ENCODE data around the gene AKT3.
"Not testable (repeated sequence)": the region's sequence is repeated elsewhere in the genome, so short reads cannot be mapped to it uniquely, and the experiment has no call there.

The AKT3 gene

GRCh38 chr1:243850202-243850451, at the start of gene AKT3:
Gene AKT3, minus strand, starts transcription at chr1:243850243. Its CDS starts 7,073 bp downstream, at chr1:243843170.
- peaks cover 9% of the 10 kb centered on the region for H3K27me3 ChIP-seq (ENCODE audit: control insufficient read depth, insufficient read depth, low read length)
- no peaks in the 10 kb centered on the region for H3K36me3 ChIP-seq (ENCODE audit: control insufficient read depth, low read depth, low read length)
- peak within 1 kb of the TSS; percentile 80 for H3K27ac ChIP-seq (ENCODE audit: low read length)
- peak within 1 kb of the TSS; percentile 93 for H3K9ac ChIP-seq (ENCODE audit: low read length)
- no peaks in the 10 kb centered on the region for H3K9me3 ChIP-seq (ENCODE audit: control insufficient read depth, low read depth, low read length)
- H3K4me3 ChIP-seq (ENCODE audit: low read length) = peak within 1 kb of the TSS; percentile 95
- peaks cover 20% of the 10 kb centered on the region for H3K4me1 ChIP-seq (ENCODE audit: control insufficient read depth, low read depth, low read length)

- Histone ChIP-seq H3K9ac (ENCODE audit: low read length) (no peak overlapping the region), H3K27me3 (ENCODE audit: control insufficient read depth, insufficient read depth, low read length) (no peaks in the 10 kb centered on the region), H3K4me1 (ENCODE audit: control insufficient read depth, low read depth, low read length) (no peaks in the 10 kb centered on the region), H3K27ac (ENCODE audit: low read length) (no peak overlapping the region), H3K9me3 (ENCODE audit: control insufficient read depth, low read depth, low read length) (no peaks in the 10 kb centered on the region), H3K36me3 (ENCODE audit: control insufficient read depth, low read depth, low read length) (no peaks in the 10 kb centered on the region), H3K4me3 (ENCODE audit: low read length) (no peak overlapping the region)
These were observed 48.2 kb upstream of the AKT3 start for GRCh38 chr1:243898278-243898677.

GRCh38 chr1:243896313-243896712, 46.3 kb upstream of the AKT3 start:
- no peaks in the 10 kb centered on the region for H3K4me1 ChIP-seq (ENCODE audit: control insufficient read depth, low read depth, low read length)
- no peak overlapping the region for H3K27ac ChIP-seq (ENCODE audit: low read length)
- no peaks in the 10 kb centered on the region for H3K36me3 ChIP-seq (ENCODE audit: control insufficient read depth, low read depth, low read length)
- H3K4me3 ChIP-seq (ENCODE audit: low read length) = no peak overlapping the region
- no peak overlapping the region for H3K9ac ChIP-seq (ENCODE audit: low read length)
- no peaks in the 10 kb centered on the region for H3K9me3 ChIP-seq (ENCODE audit: control insufficient read depth, low read depth, low read length)
- H3K27me3 ChIP-seq (ENCODE audit: control insufficient read depth, insufficient read depth, low read length) = no peaks in the 10 kb centered on the region

- H3K9me3 ChIP-seq (ENCODE audit: control insufficient read depth, low read depth, low read length) = no peaks in the 10 kb centered on the region
- H3K4me3 ChIP-seq (ENCODE audit: low read length) = no peak overlapping the region
- H3K27me3 ChIP-seq (ENCODE audit: control insufficient read depth, insufficient read depth, low read length) = no peaks in the 10 kb centered on the region
- no peaks in the 10 kb centered on the region for H3K36me3 ChIP-seq (ENCODE audit: control insufficient read depth, low read depth, low read length)
- H3K27ac ChIP-seq (ENCODE audit: low read length) = no peak overlapping the region
- no peak overlapping the region for H3K9ac ChIP-seq (ENCODE audit: low read length)
- H3K4me1 ChIP-seq (ENCODE audit: control insufficient read depth, low read depth, low read length) = no peaks in the 10 kb centered on the region
These were observed 42.4 kb upstream of the AKT3 start for GRCh38 chr1:243892456-243892855.

- Histone ChIP-seq H3K27ac (ENCODE audit: low read length) (no peak overlapping the region), H3K9me3 (ENCODE audit: control insufficient read depth, low read depth, low read length) (no peaks in the 10 kb centered on the region), H3K9ac (ENCODE audit: low read length) (no peak overlapping the region), H3K36me3 (ENCODE audit: control insufficient read depth, low read depth, low read length) (no peaks in the 10 kb centered on the region), H3K4me1 (ENCODE audit: control insufficient read depth, low read depth, low read length) (no peaks in the 10 kb centered on the region), H3K4me3 (ENCODE audit: low read length) (no peak overlapping the region), H3K27me3 (ENCODE audit: control insufficient read depth, insufficient read depth, low read length) (no peaks in the 10 kb centered on the region)
These were observed 40.5 kb upstream of the AKT3 start for GRCh38 chr1:243890576-243890975.

- Histone ChIP-seq H3K4me3 (ENCODE audit: low read length) (no peak overlapping the region), H3K9me3 (ENCODE audit: control insufficient read depth, low read depth, low read length) (no peaks in the 10 kb centered on the region), H3K27me3 (ENCODE audit: control insufficient read depth, insufficient read depth, low read length) (no peaks in the 10 kb centered on the region), H3K36me3 (ENCODE audit: control insufficient read depth, low read depth, low read length) (no peaks in the 10 kb centered on the region), H3K4me1 (ENCODE audit: control insufficient read depth, low read depth, low read length) (no peaks in the 10 kb centered on the region), H3K9ac (ENCODE audit: low read length) (no peak overlapping the region), H3K27ac (ENCODE audit: low read length) (no peak overlapping the region)
These were observed 35.8 kb upstream of the AKT3 start for GRCh38 chr1:243885806-243886205.

- no peak overlapping the region for H3K27ac ChIP-seq (ENCODE audit: low read length)
- H3K36me3 ChIP-seq (ENCODE audit: control insufficient read depth, low read depth, low read length) = no peaks in the 10 kb centered on the region
- H3K9me3 ChIP-seq (ENCODE audit: control insufficient read depth, low read depth, low read length) = no peaks in the 10 kb centered on the region
- H3K4me1 ChIP-seq (ENCODE audit: control insufficient read depth, low read depth, low read length) = no peaks in the 10 kb centered on the region
- H3K9ac ChIP-seq (ENCODE audit: low read length) = no peak overlapping the region
- no peaks in the 10 kb centered on the region for H3K27me3 ChIP-seq (ENCODE audit: control insufficient read depth, insufficient read depth, low read length)
- no peak overlapping the region for H3K4me3 ChIP-seq (ENCODE audit: low read length)
These were observed 34.6 kb upstream of the AKT3 start for GRCh38 chr1:243884603-243885002.

GRCh38 chr1:243883551-243883950, 33.5 kb upstream of the AKT3 start:
- no peak overlapping the region for H3K27ac ChIP-seq (ENCODE audit: low read length)
- no peaks in the 10 kb centered on the region for H3K36me3 ChIP-seq (ENCODE audit: control insufficient read depth, low read depth, low read length)
- H3K9me3 ChIP-seq (ENCODE audit: control insufficient read depth, low read depth, low read length) = no peaks in the 10 kb centered on the region
- H3K4me3 ChIP-seq (ENCODE audit: low read length) = no peak overlapping the region
- no peak overlapping the region for H3K9ac ChIP-seq (ENCODE audit: low read length)
- H3K4me1 ChIP-seq (ENCODE audit: control insufficient read depth, low read depth, low read length) = no peaks in the 10 kb centered on the region
- H3K27me3 ChIP-seq (ENCODE audit: control insufficient read depth, insufficient read depth, low read length) = no peaks in the 10 kb centered on the region

GRCh38 chr1:243882276-243882675, 32.2 kb upstream of the AKT3 start:
- H3K27ac ChIP-seq (ENCODE audit: low read length) = no peak overlapping the region
- no peak overlapping the region for H3K9ac ChIP-seq (ENCODE audit: low read length)
- no peaks in the 10 kb centered on the region for H3K27me3 ChIP-seq (ENCODE audit: control insufficient read depth, insufficient read depth, low read length)
- no peaks in the 10 kb centered on the region for H3K9me3 ChIP-seq (ENCODE audit: control insufficient read depth, low read depth, low read length)
- no peaks in the 10 kb centered on the region for H3K36me3 ChIP-seq (ENCODE audit: control insufficient read depth, low read depth, low read length)
- no peak overlapping the region for H3K4me3 ChIP-seq (ENCODE audit: low read length)
- H3K4me1 ChIP-seq (ENCODE audit: control insufficient read depth, low read depth, low read length) = no peaks in the 10 kb centered on the region

GRCh38 chr1:243877058-243877457, 27.0 kb upstream of the AKT3 start:
- H3K4me1 ChIP-seq (ENCODE audit: control insufficient read depth, low read depth, low read length); H3K4me3 ChIP-seq (ENCODE audit: low read length); H3K36me3 ChIP-seq (ENCODE audit: control insufficient read depth, low read depth, low read length); H3K9ac ChIP-seq (ENCODE audit: low read length); H3K27me3 ChIP-seq (ENCODE audit: control insufficient read depth, insufficient read depth, low read length); H3K27ac ChIP-seq (ENCODE audit: low read length); H3K9me3 ChIP-seq (ENCODE audit: control insufficient read depth, low read depth, low read length): not testable (repeated sequence)

- Histone ChIP-seq H3K27me3 (ENCODE audit: control insufficient read depth, insufficient read depth, low read length) (peaks cover 9% of the 10 kb centered on the region), H3K9me3 (ENCODE audit: control insufficient read depth, low read depth, low read length) (no peaks in the 10 kb centered on the region), H3K27ac (ENCODE audit: low read length) (no peak overlapping the region), H3K4me3 (ENCODE audit: low read length) (no peak overlapping the region), H3K36me3 (ENCODE audit: control insufficient read depth, low read depth, low read length) (no peaks in the 10 kb centered on the region), H3K4me1 (ENCODE audit: control insufficient read depth, low read depth, low read length) (peaks cover 17% of the 10 kb centered on the region), H3K9ac (ENCODE audit: low read length) (no peak overlapping the region)
These were observed 5.7 kb upstream of the AKT3 start for GRCh38 chr1:243855616-243856318.

GRCh38 chr1:243851765-243852164, 1.7 kb upstream of the AKT3 start:
- Histone ChIP-seq H3K9me3 (ENCODE audit: control insufficient read depth, low read depth, low read length) (no peaks in the 10 kb centered on the region), H3K27ac (ENCODE audit: low read length) (no peak overlapping the region), H3K27me3 (ENCODE audit: control insufficient read depth, insufficient read depth, low read length) (peaks cover 9% of the 10 kb centered on the region), H3K4me3 (ENCODE audit: low read length) (peak overlapping the region; percentile 95), H3K4me1 (ENCODE audit: control insufficient read depth, low read depth, low read length) (peaks cover 27% of the 10 kb centered on the region), H3K36me3 (ENCODE audit: control insufficient read depth, low read depth, low read length) (no peaks in the 10 kb centered on the region), H3K9ac (ENCODE audit: low read length) (no peak overlapping the region)
